Lower lobe of right lung (tissue), 2 donors: ENCODE measurements around the gene PHF1. TPM values are rescaled to one million over a fixed set of nuclear protein-coding genes. Genes with fewer than 3 reads are reported as not detected.

ENCODE experiments used
- ATAC-seq, 2 donors: fragments of 200-7000 bp; cut with Tn5 transposase; one replicate each; pipeline ENCODE4 v1.9.1; 2020 to 2022; ENCODE audit warnings: mild to moderate bottlenecking in 2 of 2, moderate library complexity in 2 of 2
- DNase-seq: peaks from one replicate; pipeline ENCODE4 v3.0.0-alpha.2; 2020
- H3K27ac ChIP-seq: fragments of 200-600 bp; one replicate; pipeline ENCODE4 v1.8.0; 2022
- H3K27me3 ChIP-seq: fragments of 200-600 bp; one replicate; pipeline ENCODE4 v1.8.0; 2022; ENCODE audit warnings: low read depth
- H3K36me3 ChIP-seq: fragments of 200-600 bp; one replicate; pipeline ENCODE4 v1.8.0; 2022; ENCODE audit warnings: mild to moderate bottlenecking
- H3K4me1 ChIP-seq: fragments of 200-600 bp; one replicate; pipeline ENCODE4 v1.8.0; 2022
- H3K4me3 ChIP-seq: fragments of 200-600 bp; one replicate; pipeline ENCODE4 v1.8.0; 2022; ENCODE audit warnings: mild to moderate bottlenecking
- H3K9me3 ChIP-seq: fragments of 200-600 bp; one replicate; pipeline ENCODE4 v1.8.0; 2022
- intact Hi-C: fragments of 100-400 bp; cut with DNase I; formaldehyde crosslinking; loops from one replicate; pipeline ENCODE4 v1.11.0; 2022
- microRNA-seq: library from miRNA; unstranded; fragments of <30 nt; microRNA quantifications from one replicate; pipeline ENCODE4 v1.2.0, GENCODE V29; 2020; ENCODE audit warnings: borderline number of aligned reads
- total RNA-seq: library from RNA; stranded (reverse); fragmentation: NEBNext Ultra II Directional; extraction: Animal tissue kit (Norgen Biotek cat#: 25700); gene quantifications from one replicate; pipeline ENCODE4 v1.2.1, GENCODE V29; 2021
- TF ChIP-seq, protein P1 (sequence below): fragments of 200-600 bp; IDR thresholded peaks from one replicate; pipeline ENCODE4 v1.8.0; 2022; ENCODE audit warnings: antibody characterized with exemption, mild to moderate bottlenecking
- donor health status: DM: no; HTN: yes; CAD: no; lungs with severe emphysema.

PHF1 gene
- total RNA-seq, 1 donor from 2014 or later = 69.7 TPM

DNA sequence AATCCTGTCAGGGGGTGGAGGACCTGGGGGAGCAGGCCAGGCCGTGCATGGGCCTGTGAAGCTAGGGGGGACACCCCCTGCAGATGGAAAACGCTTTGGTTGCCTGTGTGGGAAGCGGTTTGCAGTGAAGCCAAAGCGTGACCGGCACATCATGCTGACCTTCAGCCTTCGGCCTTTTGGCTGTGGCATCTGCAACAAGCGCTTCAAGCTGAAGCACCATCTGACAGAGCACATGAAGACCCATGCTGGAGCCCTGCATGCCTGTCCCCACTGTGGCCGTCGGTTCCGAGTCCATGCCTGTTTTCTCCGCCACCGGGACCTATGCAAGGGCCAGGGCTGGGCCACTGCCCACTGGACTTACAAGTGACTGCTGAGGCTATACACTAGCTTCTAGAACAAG lies 45.3 kb downstream of the PHF1 start:
- DNase-seq = no peak
- Histone ChIP-seq H3K4me1 (peaks cover 19% of the 10 kb centered on the region), H3K4me3 (no peak overlapping the region), H3K9me3 (no peaks in the 10 kb centered on the region), H3K27me3 (no peaks in the 10 kb centered on the region), H3K27ac (no peak overlapping the region), H3K36me3 (peaks cover 21% of the 10 kb centered on the region)
- intact Hi-C loops = no loop called here
- TF ChIP-seq, protein P1, sequence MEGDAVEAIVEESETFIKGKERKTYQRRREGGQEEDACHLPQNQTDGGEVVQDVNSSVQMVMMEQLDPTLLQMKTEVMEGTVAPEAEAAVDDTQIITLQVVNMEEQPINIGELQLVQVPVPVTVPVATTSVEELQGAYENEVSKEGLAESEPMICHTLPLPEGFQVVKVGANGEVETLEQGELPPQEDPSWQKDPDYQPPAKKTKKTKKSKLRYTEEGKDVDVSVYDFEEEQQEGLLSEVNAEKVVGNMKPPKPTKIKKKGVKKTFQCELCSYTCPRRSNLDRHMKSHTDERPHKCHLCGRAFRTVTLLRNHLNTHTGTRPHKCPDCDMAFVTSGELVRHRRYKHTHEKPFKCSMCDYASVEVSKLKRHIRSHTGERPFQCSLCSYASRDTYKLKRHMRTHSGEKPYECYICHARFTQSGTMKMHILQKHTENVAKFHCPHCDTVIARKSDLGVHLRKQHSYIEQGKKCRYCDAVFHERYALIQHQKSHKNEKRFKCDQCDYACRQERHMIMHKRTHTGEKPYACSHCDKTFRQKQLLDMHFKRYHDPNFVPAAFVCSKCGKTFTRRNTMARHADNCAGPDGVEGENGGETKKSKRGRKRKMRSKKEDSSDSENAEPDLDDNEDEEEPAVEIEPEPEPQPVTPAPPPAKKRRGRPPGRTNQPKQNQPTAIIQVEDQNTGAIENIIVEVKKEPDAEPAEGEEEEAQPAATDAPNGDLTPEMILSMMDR = no peak
- ATAC-seq = no peak

DNA sequence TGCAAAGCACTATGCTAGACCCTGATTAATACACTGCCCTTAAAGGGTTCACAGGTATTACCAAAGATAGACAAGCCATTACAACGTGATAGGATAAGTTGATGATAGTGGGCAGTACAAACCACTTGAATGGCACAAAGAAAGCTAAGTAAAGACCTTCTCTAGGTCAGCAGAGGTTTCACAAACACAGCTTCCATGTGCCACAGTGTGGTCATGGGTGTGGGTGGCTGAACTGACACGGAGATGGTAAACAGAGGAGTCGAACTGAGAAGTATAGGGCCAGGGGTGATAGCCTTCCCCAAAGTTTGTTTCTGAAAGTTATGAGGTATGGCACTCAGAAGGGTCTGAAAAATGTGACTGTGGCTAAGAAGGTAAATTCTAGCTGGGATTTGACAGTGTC lies 47.9 kb downstream of the PHF1 start:
- TF ChIP-seq, protein P1 = no peak
- Histone ChIP-seq H3K4me1 (peaks cover 9% of the 10 kb centered on the region), H3K4me3 (no peak overlapping the region), H3K36me3 (peaks cover 21% of the 10 kb centered on the region), H3K27me3 (no peaks in the 10 kb centered on the region), H3K27ac (no peak overlapping the region), H3K9me3 (no peaks in the 10 kb centered on the region)
- intact Hi-C loops = no loop called here
- DNase-seq (no peak), ATAC-seq (no peak)

- Histone ChIP-seq H3K27ac (no peak overlapping the region), H3K27me3 (no peaks in the 10 kb centered on the region), H3K4me3 (no peak overlapping the region), H3K36me3 (peaks cover 21% of the 10 kb centered on the region), H3K9me3 (no peaks in the 10 kb centered on the region), H3K4me1 (peaks cover 8% of the 10 kb centered on the region)
- TF ChIP-seq, protein P1 = no peak
- intact Hi-C loops = no loop called here
- ATAC-seq (no peak), DNase-seq (no peak)
Measured at GRCh38 chr6:33459226-33459625, 48.4 kb downstream of the PHF1 start.

Small RNAs within 50 kb of the gene (microRNA-seq; reads per million reads assigned to microRNA genes)
- not detected for gene MIR5004

Other genes starting within 250 kb of the PHF1 start
- 0.77 TPM for gene COL11A2, start 218.5 kb upstream of the PHF1 start, total RNA-seq
- gene RXRB, start 210.3 kb upstream of the PHF1 start, total RNA-seq = 47.4 TPM
- gene SLC39A7, start 210.1 kb upstream of the PHF1 start, total RNA-seq = 76.0 TPM
- gene HSD17B8, start 206.4 kb upstream of the PHF1 start, total RNA-seq = 13.3 TPM
- 43.1 TPM for gene RING1, start 202.5 kb upstream of the PHF1 start, total RNA-seq
- 59.7 TPM for gene VPS52, start 139.1 kb upstream of the PHF1 start, total RNA-seq
- 1,662 TPM for gene RPS18, start 138.9 kb upstream of the PHF1 start, total RNA-seq
- gene B3GALT4, start 133.9 kb upstream of the PHF1 start, total RNA-seq = 19.6 TPM
- gene WDR46, start 121.8 kb upstream of the PHF1 start, total RNA-seq = 34.4 TPM
- 32.9 TPM for gene PFDN6, start 121.4 kb upstream of the PHF1 start, total RNA-seq
- gene RGL2, start 112.1 kb upstream of the PHF1 start, total RNA-seq = 117 TPM
- 206 TPM for gene TAPBP, start 96.9 kb upstream of the PHF1 start, total RNA-seq
- 27.5 TPM for gene ZBTB22, start 93.3 kb upstream of the PHF1 start, total RNA-seq
- gene DAXX, start 88.1 kb upstream of the PHF1 start, total RNA-seq = 36.0 TPM
- 2.7 TPM for gene KIFC1, start 19.2 kb upstream of the PHF1 start, total RNA-seq
- gene CUTA, start 7.1 kb downstream of the PHF1 start, total RNA-seq = 153 TPM
- 21.6 TPM for gene SYNGAP1, start 9.1 kb downstream of the PHF1 start, total RNA-seq
- gene ZBTB9, start 43.6 kb downstream of the PHF1 start, total RNA-seq = 9.5 TPM
- gene BAK1, start 169.3 kb downstream of the PHF1 start, total RNA-seq = 22.3 TPM
- gene ITPR3, start 210.3 kb downstream of the PHF1 start, total RNA-seq = 74.7 TPM